Thoracic aorta (tissue), 2 donors: ENCODE results near the gene DIS3L2. TPM values are rescaled to one million over a fixed set of nuclear protein-coding genes. Genes with fewer than 3 reads are reported as not detected.

ENCODE experiments used
- ATAC-seq: fragments of 150-250 bp; one replicate; pipeline ENCODE4 v1.8.0; 2017; ENCODE audit warnings: low read depth; ENCODE audit not compliant: insufficient number of reproducible peaks, low FRiP score
- DNase-seq: peaks from one replicate; pipeline ENCODE4 v3.0.0-alpha.2; 2020; ENCODE audit warnings: low spot score
- H3K27ac ChIP-seq, 2 donors: fragments of 200-600 bp; sonication (generic); 1 replicate in 1 of 2; 2 replicates in 1 of 2; pipeline ENCODE4 v1.5.1; 2016; ENCODE audit warnings: mild to moderate bottlenecking in 2 of 2, moderate library complexity in 2 of 2
- H3K27me3 ChIP-seq: fragments of 200-600 bp; sonication (generic); replicated peaks from 2 replicates; pipeline ENCODE4 v1.6.0; 2016; ENCODE audit warnings: mild to moderate bottlenecking; ENCODE audit not compliant: insufficient read depth
- H3K36me3 ChIP-seq: fragments of 200-600 bp; sonication (generic); one replicate; pipeline ENCODE4 v1.5.1; 2016
- H3K4me1 ChIP-seq, 2 donors: fragments of 200-600 bp; sonication (generic); 1 replicate in 1 of 2; 2 replicates in 1 of 2; pipeline versions ENCODE4 v1.5.1 to v1.6.0; 2016; ENCODE audit warnings: low read depth in 2 of 2, mild to moderate bottlenecking in 1 of 2; ENCODE audit not compliant: control insufficient read depth in 1 of 2
- H3K4me3 ChIP-seq: fragments of 200-600 bp; sonication (generic); 2 replicates; pipeline ENCODE4 v1.5.1; 2016; ENCODE audit warnings: mild to moderate bottlenecking
- H3K9me3 ChIP-seq: fragments of 200-600 bp; sonication (generic); 2 replicates; pipeline ENCODE4 v1.5.1; 2016
- total RNA-seq, 2 donors: library from RNA; depleted of rRNA; stranded (reverse); fragments of >200 nt; gene quantifications; one replicate each; pipeline versions ENCODE4 v1.1.0 to v1.2.3, GENCODE V29; 2016
- TF ChIP-seq, protein P1 (sequence below): fragments of 200-600 bp; sonication (generic); IDR thresholded peaks from one replicate; pipeline ENCODE4 v1.5.1; 2019; ENCODE audit warnings: antibody characterized with exemption

Gene DIS3L2, protein sequence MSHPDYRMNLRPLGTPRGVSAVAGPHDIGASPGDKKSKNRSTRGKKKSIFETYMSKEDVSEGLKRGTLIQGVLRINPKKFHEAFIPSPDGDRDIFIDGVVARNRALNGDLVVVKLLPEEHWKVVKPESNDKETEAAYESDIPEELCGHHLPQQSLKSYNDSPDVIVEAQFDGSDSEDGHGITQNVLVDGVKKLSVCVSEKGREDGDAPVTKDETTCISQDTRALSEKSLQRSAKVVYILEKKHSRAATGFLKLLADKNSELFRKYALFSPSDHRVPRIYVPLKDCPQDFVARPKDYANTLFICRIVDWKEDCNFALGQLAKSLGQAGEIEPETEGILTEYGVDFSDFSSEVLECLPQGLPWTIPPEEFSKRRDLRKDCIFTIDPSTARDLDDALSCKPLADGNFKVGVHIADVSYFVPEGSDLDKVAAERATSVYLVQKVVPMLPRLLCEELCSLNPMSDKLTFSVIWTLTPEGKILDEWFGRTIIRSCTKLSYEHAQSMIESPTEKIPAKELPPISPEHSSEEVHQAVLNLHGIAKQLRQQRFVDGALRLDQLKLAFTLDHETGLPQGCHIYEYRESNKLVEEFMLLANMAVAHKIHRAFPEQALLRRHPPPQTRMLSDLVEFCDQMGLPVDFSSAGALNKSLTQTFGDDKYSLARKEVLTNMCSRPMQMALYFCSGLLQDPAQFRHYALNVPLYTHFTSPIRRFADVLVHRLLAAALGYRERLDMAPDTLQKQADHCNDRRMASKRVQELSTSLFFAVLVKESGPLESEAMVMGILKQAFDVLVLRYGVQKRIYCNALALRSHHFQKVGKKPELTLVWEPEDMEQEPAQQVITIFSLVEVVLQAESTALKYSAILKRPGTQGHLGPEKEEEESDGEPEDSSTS
- total RNA-seq = 10 to 100 TPM; 26.4 to 32.5 TPM

DNA sequence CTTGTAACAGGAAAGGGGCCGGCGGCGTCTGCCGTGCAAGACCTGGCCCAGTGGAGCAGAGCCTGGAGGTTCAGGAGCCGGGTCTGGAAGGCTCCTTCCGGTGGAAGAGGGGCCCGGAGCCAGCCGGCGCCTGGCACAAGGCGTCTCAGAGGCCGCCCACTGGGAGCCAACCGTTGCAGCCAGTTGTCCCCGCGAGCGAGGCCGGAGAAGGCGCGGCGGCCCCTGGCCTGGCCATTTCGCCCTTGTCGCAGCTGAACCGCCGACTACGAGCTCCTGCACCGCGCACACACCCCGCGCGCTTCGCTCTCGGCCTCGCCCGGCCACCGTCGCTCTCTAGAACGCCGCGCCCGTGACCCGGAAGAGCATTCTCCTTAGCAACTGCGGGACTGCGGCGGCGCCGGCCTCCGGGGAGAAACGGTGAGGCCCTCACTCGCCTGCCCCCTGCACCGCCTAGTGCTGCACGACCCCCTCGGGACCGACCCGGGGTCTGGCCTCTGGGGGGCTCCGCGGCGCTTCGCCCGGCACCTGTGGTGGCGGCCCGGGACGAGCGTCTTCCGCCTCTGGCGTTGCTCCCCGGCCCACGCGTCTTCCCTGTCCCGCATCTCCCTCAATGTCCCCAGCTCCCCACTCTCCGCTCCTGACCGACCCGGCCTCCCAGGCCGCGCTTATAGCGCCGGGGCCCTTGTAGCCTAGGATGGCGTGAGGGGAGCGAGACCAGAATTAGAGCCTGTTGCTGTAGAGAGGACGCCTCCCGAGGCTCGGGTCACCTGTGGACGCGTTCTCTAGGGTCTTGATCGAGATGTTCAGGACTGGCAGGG lies at the start of gene DIS3L2:
DIS3L2 (plus strand) TSS at position 365 of the 818 bp plus-strand sequence. CDS start 53,215 bp downstream, outside the sequence.
- peaks cover 8 to 18% of the 10 kb centered on the region in 2 donors for H3K4me1 ChIP-seq
- H3K4me3 ChIP-seq = peak within 1 kb of the TSS; percentile 100
- TF ChIP-seq, protein P1, sequence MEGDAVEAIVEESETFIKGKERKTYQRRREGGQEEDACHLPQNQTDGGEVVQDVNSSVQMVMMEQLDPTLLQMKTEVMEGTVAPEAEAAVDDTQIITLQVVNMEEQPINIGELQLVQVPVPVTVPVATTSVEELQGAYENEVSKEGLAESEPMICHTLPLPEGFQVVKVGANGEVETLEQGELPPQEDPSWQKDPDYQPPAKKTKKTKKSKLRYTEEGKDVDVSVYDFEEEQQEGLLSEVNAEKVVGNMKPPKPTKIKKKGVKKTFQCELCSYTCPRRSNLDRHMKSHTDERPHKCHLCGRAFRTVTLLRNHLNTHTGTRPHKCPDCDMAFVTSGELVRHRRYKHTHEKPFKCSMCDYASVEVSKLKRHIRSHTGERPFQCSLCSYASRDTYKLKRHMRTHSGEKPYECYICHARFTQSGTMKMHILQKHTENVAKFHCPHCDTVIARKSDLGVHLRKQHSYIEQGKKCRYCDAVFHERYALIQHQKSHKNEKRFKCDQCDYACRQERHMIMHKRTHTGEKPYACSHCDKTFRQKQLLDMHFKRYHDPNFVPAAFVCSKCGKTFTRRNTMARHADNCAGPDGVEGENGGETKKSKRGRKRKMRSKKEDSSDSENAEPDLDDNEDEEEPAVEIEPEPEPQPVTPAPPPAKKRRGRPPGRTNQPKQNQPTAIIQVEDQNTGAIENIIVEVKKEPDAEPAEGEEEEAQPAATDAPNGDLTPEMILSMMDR = no peak
- ATAC-seq (peak; percentile 76), DNase-seq (peak; percentile 35)
- H3K27me3 ChIP-seq = no peaks in the 10 kb centered on the region
- no peaks in the 10 kb centered on the region for H3K9me3 ChIP-seq
- peak within 1 kb of the TSS; percentile 39 to 76 for H3K27ac ChIP-seq
- no peaks in the 10 kb centered on the region for H3K36me3 ChIP-seq

DNA sequence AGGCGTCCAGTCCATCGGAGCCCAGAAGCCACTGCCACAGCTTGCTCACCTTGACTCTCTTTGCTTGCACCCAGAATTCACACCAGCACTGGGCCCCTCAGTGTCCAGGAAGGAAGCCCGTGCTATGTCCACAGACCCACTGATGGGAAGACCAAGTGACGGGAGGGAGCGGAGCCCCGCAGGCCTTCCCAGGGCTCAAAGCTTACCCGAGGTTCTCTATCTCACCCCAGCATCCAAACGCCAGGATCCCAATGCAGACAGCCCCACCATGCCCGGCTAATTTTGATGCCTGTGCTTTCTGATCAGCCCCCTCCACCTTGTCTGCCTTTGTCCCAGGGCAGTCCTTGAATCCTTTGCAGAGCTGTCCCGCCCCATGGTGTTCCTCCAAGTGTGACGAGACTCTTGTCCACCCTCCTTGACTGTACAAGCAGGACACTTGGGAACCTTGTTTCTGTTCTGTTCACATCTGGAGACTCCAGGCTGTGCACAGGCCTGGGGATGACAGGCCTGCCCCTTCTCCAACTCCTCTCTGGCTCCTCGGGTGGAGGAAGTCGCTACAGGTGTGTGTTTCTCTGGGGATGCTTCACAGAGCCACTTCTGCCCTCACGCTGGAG lies 47.3 kb upstream of the DIS3L2 start:
- Histone ChIP-seq H3K4me3 (no peak overlapping the region), H3K4me1 (no peaks in the 10 kb centered on the region), H3K36me3 (no peaks in the 10 kb centered on the region), H3K27me3 (no peaks in the 10 kb centered on the region), H3K27ac (no peak overlapping the region), H3K9me3 (no peaks in the 10 kb centered on the region)
- DNase-seq (no peak), ATAC-seq (no peak)
- TF ChIP-seq, protein P1 = no peak

DNA sequence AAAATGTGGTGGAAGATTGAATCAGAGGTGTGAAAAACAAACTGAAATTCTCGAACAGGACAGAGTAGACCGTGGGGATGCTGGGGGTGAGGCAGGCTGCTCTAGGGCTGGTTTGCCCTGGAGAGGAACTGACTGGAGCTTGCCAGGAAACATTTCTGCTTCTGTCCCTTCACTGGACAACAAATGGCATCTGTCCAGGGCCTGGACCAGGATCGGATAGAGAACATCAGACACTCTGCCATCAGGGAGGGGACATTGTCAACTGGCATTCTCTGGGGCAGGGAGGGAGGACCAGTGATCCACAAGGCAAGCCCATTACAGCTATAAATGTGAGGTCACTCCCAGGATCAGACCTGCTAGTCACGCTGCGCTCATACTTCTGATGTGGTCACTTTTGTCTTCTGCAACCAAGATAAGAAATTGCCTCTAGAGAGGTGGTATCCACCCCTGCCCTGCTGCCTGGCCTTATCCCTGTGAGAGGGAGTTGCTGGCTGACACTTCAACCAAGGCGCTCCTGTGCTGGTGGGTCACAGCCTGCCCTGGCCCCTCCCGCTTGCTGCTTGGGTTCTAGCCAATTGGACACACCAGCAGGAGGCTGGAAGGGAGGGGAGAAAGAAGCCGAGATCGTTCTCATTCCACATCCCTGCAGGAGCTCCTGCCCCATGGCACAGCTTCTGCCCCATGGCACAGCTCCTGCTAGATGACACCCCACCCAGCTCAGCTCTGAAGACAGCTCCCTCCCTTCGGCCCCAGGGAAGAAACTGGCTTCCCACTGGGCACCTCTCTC lies 44.0 kb upstream of the DIS3L2 start:
- Histone ChIP-seq H3K9me3 (no peaks in the 10 kb centered on the region), H3K27ac (no peak overlapping the region), H3K27me3 (no peaks in the 10 kb centered on the region), H3K36me3 (no peaks in the 10 kb centered on the region), H3K4me1 (no peaks in the 10 kb centered on the region), H3K4me3 (no peak overlapping the region)
- DNase-seq = no peak
- TF ChIP-seq, protein P1 = no peak
- ATAC-seq = no peak

DNA sequence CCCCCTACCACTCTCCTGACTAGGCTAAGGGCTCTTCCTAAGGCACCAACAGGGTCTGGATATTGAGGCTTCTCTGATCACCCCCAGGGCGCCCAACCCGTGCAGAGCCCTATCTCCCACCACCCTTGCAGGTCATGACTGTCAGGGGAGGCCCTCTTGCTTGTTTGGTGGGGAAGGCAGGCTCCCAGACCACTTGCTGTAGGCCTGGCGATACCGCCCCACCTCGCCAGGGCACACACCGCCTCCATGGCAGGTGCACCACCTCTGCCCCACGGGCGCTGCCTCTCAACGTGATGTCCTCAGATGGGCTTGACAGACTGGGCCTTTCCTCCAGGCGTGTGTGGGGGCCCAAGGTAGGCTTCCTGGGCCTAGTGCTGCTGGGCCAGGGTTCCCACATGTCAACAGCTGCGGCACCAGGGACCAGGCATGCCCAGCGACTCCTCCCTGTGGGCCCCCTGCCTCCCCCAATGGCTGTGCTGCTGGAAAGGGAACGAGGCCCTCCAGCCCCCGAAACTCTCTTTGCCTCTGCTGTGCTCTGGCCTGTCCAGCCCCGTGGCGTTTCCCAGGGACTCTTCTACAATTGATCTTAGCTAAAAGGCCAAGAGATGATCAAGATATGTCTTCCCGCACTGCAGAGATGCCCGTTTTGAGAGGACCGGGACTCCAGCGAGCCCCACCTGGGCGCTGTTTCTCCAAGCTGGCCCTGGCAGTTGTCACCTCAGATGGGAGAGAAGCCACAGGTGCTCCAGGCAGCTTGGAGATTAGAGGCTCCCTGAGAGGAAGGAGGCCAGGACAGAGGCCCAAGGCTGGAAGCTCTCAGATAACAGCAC lies 42.8 kb upstream of the DIS3L2 start:
- DNase-seq (no peak), ATAC-seq (no peak)
- Histone ChIP-seq H3K4me3 (no peak overlapping the region), H3K27me3 (no peaks in the 10 kb centered on the region), H3K4me1 (no peaks in the 10 kb centered on the region), H3K9me3 (no peaks in the 10 kb centered on the region), H3K36me3 (no peaks in the 10 kb centered on the region), H3K27ac (no peak overlapping the region)
- TF ChIP-seq, protein P1 = no peak
